GM19438 (cell line): Measurements from ENCODE around the gene DCAF8.
"Not testable (repeated sequence)": the region's sequence is repeated elsewhere in the genome, so short reads cannot be mapped to it uniquely, and the experiment has no call there.

Experiments
- ATAC-seq: cut with Tn5 transposase; IDR thresholded peaks from one replicate; pipeline ENCODE4 v1.9.1; 2021; ENCODE audit warnings: low read depth; ENCODE audit not compliant: unreplicated experiment

The DCAF8 gene

DNA sequence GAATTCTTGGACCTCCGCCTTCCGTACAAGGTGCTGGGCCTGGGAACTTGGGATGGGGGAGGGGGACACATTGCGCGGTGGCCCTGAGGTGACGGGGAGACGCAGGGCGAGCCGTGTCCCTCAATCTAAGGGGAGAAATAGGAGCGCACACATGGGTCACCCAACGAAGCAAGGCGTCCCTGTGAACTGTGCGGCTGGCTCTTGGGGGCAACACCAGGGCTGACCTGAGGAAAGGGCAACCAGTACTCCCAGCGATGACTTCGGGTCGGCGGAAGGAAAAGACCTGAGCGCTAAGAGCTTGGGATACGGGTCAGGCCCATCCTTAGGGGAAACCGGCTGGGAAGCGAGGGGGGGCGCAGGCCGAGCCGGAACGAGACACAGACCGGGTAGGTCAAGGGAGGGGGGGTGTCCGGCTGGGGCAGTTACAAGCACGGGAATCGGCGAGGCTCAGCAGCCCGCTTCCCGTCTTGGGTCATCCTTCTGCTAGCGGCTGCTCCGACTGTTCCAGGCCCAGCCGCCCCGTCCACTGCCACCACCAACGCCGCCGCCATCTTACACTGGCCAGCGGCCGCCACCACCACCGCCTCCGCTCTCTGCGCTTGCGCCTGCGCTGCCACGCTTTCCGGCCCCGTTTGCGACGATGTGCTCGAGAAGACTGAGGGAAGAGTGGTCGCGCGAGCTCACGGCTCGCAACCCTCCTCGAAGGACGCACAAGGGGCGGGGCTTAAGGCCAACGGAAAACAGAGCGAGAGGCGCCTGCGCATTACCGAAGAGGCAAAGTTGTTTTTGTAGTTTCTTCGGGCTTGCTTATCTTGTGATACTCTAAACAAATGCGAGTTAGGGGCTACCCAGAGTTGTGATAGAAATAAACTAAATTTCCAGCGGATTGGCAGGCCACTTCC is at the start of gene DCAF8:
TSS of gene DCAF8 (minus strand) at position 657 of the 902 bp plus-strand sequence. CDS start 18,541 bp downstream, outside the sequence.
- ATAC-seq = peak; percentile 85

GRCh38 chr1:160309571-160309970 is 47.2 kb upstream of the DCAF8 start:
- no peak for ATAC-seq

DNA sequence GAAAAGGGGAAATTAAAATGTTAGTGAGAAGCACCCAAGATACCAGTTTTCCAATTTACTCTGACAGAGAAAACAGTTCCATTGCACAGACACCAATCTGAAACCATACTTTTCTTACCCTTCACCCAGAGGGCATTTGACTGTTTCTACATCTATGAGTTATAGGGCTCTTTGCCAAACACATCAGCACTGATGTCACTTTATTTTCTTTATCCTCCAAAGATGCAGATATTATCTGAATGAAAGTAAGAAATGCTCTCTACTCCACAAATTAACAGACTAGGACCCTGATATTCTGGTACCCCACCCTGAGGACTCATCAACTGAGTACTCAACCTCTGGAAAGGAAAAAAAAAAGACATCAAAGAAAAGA is 46.8 kb upstream of the DCAF8 start:
- ATAC-seq = no peak

DNA sequence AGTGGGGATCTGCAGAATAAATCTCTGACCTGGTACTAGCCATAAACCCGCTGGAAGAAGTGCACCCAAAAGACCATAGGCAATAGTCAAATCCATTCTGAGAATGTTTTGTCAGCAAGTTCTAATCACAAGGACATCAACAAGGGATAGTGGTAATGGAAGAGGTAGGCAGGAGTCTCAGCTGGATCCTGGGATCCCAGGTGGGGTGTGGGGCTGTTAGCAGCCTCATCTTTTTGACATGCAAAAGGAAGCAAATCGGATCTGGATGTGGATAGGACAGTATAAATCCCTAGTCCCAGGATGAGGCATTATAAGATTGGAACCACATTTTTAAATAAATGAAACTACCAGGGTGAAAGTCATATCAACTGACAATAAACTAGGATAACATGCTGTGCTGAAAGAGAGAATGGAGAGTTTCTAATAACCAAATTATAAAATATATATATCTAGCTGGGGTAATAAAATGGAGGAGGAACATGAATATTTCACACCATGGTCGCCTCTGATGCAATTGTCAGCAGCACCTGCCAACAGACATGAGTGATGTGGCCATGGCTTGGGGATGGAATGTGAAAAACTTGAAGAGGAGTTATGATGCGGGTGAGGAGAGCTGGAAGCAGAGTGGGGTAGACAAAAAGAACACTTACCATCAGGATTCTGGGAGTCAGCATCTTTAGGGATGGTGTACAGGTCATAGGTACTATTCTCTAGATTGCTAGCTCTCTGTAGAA is 46.3 kb upstream of the DCAF8 start:
- no peak for ATAC-seq

GRCh38 chr1:160307118-160307791 is 44.9 kb upstream of the DCAF8 start:
- no peak for ATAC-seq

DNA sequence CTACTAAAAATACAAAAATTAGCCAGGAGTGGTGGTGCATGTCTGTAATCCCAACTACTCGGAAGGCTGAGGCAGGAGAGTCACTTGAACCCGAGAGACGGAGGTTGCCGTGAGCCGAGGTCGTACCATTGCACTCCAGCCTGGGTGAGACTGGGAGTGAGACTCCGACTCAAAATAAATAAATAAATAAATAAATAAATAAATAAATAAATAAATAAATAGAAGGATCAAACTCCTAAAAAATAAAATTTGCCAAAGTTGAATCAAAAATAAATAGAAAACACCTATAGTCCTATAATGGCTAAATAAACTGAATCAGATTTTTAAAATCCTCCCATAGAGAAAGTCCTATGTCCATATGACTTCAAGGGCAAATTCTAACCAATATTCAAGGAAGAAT is 37.8 kb upstream of the DCAF8 start:
- no peak for ATAC-seq

GRCh38 chr1:160296036-160296435 is 33.7 kb upstream of the DCAF8 start:
- ATAC-seq = no peak

DNA sequence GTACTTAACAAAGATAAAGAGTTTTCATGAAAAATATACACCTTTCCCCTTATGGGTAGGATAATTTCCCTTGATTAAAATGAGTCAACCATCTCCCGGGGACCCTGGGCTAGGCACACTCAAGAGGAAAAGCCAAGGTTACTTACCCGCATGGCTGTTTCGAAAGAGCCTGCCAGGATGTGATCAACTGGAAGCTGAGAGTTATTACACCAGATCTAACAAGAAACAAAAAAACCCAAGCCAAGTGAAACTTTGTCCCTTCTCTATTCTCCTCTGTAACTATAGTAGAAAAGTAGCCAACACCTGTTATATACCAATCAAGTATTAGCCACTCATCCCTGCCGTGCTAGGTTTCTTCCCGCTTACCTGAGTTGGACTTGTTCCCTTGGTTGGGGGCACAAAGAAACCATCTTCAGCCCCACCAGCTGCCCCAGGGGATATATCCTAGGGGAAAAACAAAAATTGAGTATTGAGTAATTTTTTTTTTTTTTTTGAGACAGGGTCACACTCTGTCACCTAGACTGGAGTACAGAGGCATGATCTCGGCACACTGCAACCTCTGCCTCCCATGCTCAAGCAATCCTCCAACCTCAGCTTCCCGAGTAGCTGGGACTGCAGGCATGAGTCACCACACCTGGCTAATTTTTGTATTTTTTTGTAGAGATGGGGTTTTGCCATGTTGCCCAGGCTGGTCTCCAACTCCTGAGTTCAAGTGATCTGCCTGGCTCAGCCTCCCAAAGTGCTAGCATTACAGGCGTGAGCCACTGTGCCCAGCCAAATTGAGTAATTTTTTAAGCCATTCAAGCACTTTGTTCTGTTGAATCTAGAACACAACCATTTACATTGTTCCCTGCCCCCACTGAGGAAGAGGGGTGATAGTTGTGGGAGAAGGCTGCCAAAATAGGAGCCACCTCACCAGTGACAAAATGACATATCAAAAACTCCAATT is 30.9 kb upstream of the DCAF8 start:
- no peak for ATAC-seq

DNA sequence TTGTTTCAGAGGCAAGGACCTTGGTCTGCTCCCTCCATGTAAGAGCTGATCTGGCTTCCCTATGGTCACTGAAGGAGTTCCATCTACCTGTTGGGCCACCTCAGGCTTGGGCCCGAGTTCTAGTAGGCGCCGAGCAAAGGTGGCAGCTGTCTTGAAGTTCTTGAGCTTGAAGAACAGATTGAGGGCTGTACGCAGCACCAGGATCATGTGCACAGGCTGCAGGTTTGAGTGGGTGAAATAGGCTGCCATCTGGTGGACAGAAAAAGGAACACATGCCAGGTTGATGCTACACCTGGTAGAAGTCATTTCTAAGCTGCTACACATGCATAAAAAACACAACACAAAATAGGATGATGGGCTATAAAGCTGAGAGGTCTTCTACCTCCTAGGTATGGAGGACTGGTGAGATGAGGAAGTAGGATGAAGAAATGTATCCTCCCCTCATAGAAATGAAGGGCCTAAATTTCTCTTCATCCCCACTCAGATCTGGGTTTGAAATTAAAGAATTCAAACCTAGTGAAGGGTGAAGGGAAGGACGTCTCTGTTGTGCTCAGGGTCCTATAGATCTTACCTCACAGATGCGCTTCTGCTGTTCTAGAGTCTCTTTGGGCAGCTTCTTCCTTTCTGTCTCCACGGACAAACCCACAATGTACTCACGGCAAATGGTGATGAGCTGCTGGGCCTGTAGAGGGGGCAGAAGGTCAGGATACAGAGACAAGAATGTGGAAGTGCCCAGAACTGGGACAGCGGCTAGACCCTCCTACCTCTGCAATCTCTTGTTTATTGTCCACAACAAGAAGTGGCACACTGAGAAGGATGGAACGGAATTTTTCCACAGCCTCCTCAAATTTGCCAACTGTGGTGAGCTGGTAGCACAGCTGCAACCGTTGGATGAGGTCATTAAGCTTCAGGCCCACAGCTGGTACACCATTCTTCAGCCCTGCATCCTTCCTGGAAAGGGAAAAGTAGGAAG is 29.2 kb upstream of the DCAF8 start:
- ATAC-seq = no peak

- not testable (repeated sequence) for ATAC-seq
Measured at GRCh38 chr1:160287769-160288168, 25.4 kb upstream of the DCAF8 start.

DNA sequence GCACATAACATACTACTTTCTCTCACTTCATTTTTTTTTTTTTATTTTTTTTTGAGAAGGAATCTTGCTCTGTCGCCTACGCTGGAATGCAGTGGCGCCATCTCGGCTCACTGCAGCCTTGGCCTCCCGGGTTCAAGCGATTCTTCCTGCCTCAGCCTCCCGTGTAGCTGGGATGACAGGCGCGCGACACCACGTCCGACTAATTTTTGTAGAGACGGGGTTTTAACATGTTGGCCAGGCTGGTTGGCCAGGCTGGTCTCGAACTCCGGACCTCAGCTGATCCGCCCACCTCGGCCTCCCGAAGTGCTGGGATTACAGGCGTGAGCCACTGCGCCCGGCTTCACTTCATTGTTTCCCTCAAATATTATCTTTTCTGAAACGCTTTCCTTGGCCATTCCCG is 23.2 kb upstream of the DCAF8 start:
- no peak for ATAC-seq

- ATAC-seq = peak; percentile 98
Measured at GRCh38 chr1:160284782-160285344, 22.5 kb upstream of the DCAF8 start, which contains the start of gene PEX19. TSS of gene PEX19 (minus strand) at chr1:160285133. CDS start at chr1:160285124, 9 bp downstream.

DNA sequence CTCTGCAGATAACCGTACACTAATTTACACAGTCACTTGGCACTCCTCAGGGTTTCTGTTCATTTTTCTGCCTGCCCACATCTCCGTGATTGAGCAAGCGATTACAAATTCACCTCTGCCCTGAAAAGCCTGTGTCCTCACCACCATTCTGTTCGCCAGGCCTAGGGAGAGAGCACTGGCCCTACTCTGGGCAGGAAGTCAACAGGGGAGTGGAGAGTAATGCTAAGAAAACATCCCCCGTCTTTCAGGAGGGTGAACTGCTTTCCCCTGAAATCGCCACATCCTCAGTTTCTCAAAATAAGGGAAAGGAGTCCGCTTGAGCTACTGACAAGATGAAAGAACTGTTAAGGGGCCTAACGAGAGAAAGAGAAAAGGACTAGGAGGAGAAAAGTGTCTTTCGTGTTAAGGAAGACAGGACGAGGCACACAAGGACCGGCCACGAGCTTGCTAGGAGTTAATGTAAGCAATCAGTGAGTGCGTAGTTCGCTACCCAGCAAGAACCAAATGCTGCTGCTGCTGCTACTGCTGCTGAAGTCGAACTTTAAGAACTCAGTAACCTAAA is 22.0 kb upstream of the DCAF8 start:
- ATAC-seq = peak; percentile 17

DNA sequence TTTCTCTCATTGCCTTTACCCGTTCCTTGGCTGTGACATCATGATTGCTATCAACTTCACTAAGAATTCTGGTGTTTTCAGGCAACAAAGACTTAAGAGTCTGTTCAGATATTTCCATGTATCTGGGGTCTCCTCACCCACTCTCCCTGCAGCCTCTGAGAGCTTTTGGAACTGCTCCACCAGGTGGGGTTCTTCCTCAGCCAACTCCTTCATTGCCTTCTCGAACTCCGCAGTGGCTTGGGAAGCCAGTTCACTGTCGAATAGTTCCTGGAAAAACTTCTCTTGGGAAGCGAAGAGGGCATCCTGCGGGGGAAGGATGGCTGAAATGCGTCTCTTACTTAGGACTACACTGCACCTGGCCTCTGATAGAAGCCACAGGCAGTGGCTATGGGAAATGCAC is 20.5 kb upstream of the DCAF8 start:
- ATAC-seq = no peak

DNA sequence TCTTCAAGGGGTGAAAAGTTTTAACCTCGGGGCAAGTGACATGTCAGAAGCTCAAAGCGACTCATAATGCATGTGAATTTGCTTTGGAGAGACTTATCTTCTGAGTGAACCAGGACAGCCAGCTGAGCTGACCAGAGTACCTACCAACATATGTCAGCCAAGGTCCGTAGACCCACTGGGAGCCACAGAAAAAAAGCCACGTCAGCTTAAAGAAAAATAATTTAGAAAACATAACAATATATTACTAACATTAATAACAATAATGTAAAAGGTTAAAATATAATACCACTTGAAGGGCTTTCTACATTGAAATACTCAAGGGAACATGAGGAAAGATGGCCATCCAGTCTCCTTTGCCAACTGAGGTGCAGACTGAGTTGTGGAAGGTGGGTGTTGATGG is 15.6 kb upstream of the DCAF8 start:
- no peak for ATAC-seq

DNA sequence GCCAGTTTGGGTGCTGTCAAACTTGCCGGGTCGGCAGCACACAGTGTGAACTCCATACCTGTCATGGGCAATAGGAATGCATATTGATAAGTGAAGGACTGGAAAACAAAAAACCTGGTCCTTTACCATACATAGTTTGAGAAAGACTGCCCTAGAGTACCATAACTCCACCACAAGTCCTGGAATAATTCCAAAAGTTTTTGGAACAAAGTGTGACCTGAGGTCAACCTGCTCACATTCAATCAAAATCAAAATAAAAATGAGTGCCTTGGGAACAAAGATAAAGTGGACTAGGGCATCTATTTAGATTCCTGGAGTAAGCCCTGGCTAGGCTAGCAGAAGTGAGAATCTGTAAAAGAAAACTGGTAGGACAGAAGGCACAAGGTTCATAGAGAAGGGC is 15.0 kb upstream of the DCAF8 start:
- ATAC-seq = no peak

DNA sequence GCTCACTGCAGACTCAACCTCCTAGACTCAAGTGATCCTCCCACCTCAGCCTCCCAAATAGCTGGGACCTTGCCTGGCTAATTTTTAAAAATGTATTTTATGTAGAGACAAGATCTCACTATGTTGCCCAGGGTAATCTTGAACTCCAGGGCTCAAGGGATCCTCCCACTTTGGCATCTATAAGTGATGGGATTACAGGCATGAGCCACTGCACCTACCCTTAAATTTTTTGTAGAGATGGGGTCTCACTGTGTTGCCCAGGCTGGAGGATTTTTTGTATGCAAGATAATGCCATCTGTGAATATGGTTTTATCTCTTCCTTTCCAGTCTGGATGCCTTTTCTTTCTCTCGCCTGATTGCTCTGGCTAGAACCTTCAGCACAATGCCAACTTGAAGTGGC is 8.7 kb upstream of the DCAF8 start:
- ATAC-seq = no peak

DNA sequence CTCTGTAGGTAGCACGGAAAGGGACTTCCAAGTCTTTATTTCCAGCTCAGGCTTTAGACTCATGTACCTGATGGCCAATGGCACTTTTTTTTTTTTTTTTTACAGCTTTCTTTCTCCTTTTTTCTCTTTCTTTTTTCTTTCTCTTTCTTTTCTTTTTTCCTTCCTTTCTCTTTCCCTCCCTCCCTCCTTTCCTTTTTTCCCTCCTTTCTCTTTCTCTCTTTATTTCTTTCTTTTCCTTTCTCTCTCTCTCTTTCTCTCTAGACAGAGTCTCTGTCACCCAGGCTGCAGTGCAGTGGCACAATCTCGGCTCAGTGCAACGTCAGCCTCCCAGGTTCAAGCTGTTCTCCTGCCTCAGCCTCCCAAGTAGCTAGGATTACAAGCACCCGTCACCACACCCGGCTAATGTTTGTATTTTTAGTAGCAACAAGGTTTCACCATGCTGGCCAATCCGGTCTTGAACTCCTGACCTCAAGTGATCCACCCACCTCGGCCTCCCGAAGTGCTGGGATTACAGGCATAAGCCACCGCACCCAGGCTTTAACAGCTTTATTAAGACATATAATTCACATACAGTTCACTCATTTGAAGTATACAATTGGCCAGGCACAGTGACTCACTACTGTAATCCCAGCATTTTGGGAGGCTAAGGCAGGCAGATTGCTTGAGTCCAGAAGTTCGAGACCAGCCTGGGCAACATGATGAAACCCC is 5.1 kb upstream of the DCAF8 start:
- no peak for ATAC-seq
